ENCODE measurements around the gene PPP1R14C.

PPP1R14C gene

GRCh38 chr6:150142670-150143515 is at the start of gene PPP1R14C:
Gene PPP1R14C (plus strand): TSS chr6:150143044. CDS start chr6:150143193, 149 bp downstream.
- TF ChIP-seq CTCF (IDR thresholded peaks at IDR 0.05; ENCODE audit: low read length, missing control alignments), result no peak
- no peak for DNase-seq (ENCODE audit: low read depth)
- no peak within 1 kb of the TSS for H3K4me3 ChIP-seq (replicated peaks; ENCODE audit: low read depth, low read length)

- TF ChIP-seq CTCF (IDR thresholded peaks at IDR 0.05; ENCODE audit: low read length, missing control alignments), result no peak
- no peak overlapping the region for H3K4me3 ChIP-seq (replicated peaks; ENCODE audit: low read depth, low read length)
- DNase-seq (ENCODE audit: low read depth), result no peak
Measured at GRCh38 chr6:150093397-150093796, 49.4 kb upstream of the PPP1R14C start.

GRCh38 chr6:150098155-150098554 is 44.7 kb upstream of the PPP1R14C start:
- H3K4me3 ChIP-seq (replicated peaks; ENCODE audit: low read depth, low read length), result no peak overlapping the region
- no peak for DNase-seq (ENCODE audit: low read depth)
- no peak for TF ChIP-seq CTCF (IDR thresholded peaks at IDR 0.05; ENCODE audit: low read length, missing control alignments)

GRCh38 chr6:150099546-150099945 is 43.3 kb upstream of the PPP1R14C start:
- TF ChIP-seq CTCF (IDR thresholded peaks at IDR 0.05; ENCODE audit: low read length, missing control alignments), result no peak
- H3K4me3 ChIP-seq (replicated peaks; ENCODE audit: low read depth, low read length), result no peak overlapping the region
- DNase-seq (ENCODE audit: low read depth), result no peak

- TF ChIP-seq CTCF (IDR thresholded peaks at IDR 0.05; ENCODE audit: low read length, missing control alignments), result no peak
- no peak overlapping the region for H3K4me3 ChIP-seq (replicated peaks; ENCODE audit: low read depth, low read length)
- DNase-seq (ENCODE audit: low read depth), result no peak
Measured at GRCh38 chr6:150099953-150100352, 42.9 kb upstream of the PPP1R14C start.

- no peak overlapping the region for H3K4me3 ChIP-seq (replicated peaks; ENCODE audit: low read depth, low read length)
- TF ChIP-seq CTCF (IDR thresholded peaks at IDR 0.05; ENCODE audit: low read length, missing control alignments), result no peak
- DNase-seq (ENCODE audit: low read depth), result no peak
Measured at GRCh38 chr6:150100745-150101144, 42.1 kb upstream of the PPP1R14C start.

Data from fibroblast of pulmonary artery (primary cell).